ENCODE measurements around the gene HHIPL2.

The HHIPL2 gene
- 2.3 reads per million, percentile 5 among the genes with 10 or more reads in this experiment for total RNA-seq

DNA sequence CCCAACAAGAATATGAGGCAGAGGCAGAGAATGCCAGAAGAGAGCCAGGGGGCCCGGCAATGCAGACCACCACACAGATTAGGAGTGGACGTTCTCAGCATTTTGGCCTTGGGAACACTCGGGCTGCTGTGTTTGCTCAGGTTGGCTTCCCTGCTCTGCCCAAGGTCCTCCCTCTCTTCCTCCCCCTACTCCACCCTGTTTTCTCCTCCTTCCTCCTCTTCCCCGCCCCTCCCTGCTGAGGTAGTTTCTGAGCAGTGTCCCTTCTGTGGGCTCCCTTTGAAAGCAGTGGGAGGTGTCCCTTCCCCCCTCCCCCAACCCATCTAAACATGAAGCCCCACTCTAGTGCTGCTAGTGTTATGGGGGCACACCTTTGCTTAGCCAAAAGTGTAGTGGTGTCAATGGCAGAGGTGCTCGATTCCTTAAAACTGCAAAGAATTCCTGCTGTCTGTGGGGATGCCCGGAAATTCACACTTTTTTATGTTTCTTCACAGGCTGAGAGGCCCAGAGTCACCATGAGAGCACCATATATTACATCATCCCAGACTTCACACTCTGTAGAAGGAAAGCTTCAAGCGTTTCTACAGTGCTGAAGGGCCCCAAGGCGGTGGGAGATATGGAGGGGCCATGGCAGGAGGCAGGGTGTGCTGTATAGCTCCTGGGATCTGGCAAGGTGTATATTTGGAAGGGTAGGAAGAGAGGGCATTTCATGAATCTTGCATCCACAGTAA is at the start of gene HHIPL2:
TSS of gene HHIPL2 (minus strand) at position 161 of the 728 bp plus-strand sequence. CDS start at position 101, 60 bp downstream.
- no peak for DNase-seq

- DNase-seq, result no peak
These were observed 48.8 kb upstream of the HHIPL2 start for GRCh38 chr1:222596696-222597095.

- no peak for DNase-seq
These were observed 46.9 kb upstream of the HHIPL2 start for GRCh38 chr1:222594789-222595188.

GRCh38 chr1:222592171-222592570 is 44.3 kb upstream of the HHIPL2 start:
- DNase-seq, result no peak

DNA sequence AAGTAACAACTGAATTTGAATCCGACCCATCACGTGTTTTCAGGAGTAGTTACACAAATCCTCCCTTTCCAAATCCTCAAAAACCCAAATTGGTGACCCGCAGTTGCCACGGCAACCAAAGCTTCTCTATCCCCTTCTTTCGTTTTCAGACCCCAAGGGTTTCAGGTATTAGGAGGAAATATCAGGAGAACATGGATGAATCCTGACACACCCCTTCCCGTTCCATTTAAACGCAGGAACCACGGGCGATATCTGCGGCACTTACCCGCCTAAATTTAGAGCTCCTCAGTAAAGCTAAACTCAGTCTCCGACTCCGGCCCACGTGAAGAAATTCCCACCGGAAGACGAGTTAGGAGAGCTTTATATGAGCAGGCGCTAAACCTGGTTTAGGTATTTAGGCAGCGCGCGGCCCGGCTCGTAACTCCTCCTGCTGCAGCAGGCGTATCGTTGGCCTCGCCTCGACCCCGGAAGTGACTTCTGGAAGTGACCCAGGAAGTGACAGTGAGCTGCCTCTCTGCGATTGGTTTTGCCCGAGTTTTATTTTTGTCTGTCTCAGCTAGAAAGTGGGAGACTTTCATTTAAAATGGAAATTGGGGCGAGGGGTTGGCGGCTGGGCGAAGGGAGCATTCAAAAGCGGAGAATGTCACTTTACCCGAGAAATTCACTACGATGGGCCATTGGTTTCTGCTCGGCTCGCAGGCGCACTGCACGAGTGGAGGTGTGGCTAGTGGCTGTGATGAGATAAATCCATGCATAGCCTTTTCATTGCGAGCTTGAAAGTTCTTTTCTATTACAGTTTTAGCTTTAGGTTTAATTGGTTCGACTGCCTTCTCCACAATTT is 41.8 kb upstream of the HHIPL2 start, which contains the start of gene TAF1A:
TSS of gene TAF1A (minus strand) at position 472 of the 841 bp plus-strand sequence.
- peak; percentile 85 for DNase-seq

- no peak for DNase-seq
These were observed 40.2 kb upstream of the HHIPL2 start for GRCh38 chr1:222588135-222588534.

DNA sequence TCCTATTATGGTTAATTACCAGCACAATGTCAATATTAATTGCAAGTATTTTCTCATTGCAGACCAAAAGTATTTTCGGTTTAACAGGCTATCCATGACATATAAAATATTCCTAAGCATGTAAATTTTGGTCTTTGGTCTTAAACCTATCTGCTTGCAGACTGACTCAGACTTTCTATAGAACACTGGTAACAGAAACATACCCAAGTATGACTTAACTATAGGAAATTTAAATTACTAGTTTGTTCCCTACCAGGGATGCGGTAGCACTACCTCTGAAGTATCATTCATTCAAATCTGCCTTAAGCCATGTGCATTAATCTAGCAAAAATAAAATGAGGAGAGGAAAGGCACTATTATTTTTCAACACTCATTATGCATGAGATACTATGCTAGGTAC is 38.9 kb upstream of the HHIPL2 start:
- no peak for DNase-seq

- no peak for DNase-seq
These were observed 35.2 kb upstream of the HHIPL2 start for GRCh38 chr1:222583079-222583478.

GRCh38 chr1:222582099-222582774 is 34.3 kb upstream of the HHIPL2 start:
- DNase-seq, result no peak

DNA sequence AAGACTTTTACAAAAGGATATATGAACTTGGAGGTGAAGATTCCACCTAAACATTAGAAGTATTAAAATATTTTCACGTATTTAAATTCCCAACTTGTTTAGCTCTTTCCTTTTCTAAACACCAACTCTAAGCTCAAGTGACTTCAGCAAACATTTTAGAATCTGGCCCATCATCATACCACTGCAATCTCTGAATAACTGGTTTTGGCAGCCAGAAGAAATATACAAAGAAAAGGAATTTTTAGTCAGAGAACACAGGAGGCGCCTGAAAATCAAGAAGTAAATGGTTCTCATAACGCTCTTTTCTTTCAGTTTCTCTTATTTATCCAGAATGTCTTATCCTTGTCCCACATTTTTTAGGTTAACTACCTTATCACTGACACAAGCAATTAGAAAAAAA is 31.4 kb upstream of the HHIPL2 start:
- no peak for DNase-seq

DNA sequence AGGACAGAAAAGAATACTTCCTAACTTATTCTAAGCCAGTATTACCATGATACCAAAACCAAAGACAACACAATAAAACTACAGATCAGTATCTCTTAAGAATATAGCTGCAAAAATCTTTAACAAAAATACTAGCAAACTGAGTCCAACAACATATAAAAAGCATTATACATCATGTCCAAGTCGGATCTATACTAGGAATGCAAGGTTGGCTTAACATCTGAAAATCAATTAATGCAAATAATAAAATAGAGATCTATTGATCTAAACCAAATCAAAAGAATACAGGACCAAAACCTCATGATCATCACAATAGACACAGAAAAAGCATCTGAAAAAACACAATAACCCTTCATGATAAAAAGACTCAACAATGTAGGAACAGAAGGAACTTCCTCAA is 22.9 kb upstream of the HHIPL2 start:
- DNase-seq, result no peak

- DNase-seq, result no peak
These were observed 13.8 kb upstream of the HHIPL2 start for GRCh38 chr1:222561656-222562055.

DNA sequence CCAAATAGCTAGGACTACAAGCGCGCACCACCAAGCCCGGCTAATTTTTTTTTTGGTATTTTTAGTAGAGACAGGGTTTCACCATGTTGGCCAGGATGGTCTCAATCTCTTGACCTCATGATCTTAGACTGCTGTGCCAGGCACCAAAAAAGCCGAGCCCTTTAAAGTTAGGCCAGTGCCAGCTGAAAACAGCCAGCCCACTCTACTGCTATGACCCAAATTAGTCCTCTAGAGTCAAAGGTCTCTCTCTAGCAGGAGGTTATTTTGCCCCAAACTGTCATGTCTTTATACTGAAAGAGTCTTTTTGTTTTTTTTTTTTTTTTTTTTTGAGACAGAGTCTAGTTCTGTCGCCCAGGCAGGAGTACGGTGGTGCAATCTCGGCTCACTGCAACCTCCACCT is 9.7 kb upstream of the HHIPL2 start:
- DNase-seq, result no peak

DNA sequence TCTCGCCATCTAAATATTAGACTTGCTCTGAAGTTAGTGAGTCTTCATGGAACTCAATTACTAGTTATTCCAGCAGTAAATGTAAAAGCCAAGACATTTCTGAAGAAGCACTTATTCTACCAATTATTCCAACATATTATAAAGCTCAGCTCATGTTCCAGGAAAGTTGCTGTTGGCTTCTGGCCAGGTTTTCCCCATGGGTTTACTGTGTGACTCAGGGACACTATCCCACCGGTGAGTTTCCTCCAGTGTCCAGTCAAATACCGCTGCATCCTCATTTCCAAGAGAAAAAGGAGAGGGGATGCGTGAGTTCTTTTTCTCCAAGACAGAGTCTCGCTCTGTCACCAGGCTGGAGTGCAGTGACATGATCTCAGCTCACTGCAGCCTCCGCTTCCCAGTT is 9.2 kb upstream of the HHIPL2 start:
- no peak for DNase-seq

GRCh38 chr1:222555992-222556615 is 8.2 kb upstream of the HHIPL2 start:
- DNase-seq, result no peak

DNA sequence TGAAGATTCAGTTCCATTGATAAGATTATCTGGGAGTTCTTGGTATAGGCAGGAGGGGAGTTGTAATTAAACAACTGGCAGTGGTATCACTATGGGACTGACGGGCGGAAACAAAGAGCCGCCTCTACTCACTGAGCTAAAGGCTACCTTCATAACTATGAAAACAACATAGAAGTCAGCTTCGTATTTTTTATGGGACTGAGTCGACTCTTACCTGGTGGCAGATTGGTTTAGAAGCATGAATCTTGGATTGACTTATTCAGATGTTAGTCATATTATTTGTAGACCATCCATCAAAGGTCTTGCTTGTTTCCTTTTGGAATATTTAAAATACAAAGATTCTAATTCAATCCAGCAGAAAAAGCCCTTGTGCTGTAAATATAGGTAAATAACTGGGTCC is 6.3 kb upstream of the HHIPL2 start:
- DNase-seq, result no peak

- DNase-seq, result no peak
These were observed 5.0 kb upstream of the HHIPL2 start for GRCh38 chr1:222552882-222553281.

DNA sequence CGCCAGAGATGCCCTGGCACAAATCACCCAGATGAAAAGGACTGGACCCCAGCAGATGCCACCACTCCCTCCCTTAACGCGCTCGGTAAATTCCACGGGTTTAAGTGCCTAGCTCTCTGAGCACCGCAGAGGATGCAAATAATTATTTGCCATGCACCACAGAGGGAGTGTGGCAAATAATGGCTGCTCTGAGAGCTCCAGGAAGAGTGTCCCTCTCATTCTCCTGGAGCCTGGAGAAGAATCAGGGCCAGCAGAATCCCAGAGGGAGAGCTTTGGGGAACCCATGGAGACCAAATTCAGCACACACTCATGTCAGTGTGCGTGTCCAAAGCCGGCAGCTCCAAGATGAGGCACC is 667 bp downstream of the HHIPL2 start:
- no peak for DNase-seq

GRCh38 chr1:222546548-222547259 is 1.2 kb downstream of the HHIPL2 start:
- DNase-seq, result no peak

DNA sequence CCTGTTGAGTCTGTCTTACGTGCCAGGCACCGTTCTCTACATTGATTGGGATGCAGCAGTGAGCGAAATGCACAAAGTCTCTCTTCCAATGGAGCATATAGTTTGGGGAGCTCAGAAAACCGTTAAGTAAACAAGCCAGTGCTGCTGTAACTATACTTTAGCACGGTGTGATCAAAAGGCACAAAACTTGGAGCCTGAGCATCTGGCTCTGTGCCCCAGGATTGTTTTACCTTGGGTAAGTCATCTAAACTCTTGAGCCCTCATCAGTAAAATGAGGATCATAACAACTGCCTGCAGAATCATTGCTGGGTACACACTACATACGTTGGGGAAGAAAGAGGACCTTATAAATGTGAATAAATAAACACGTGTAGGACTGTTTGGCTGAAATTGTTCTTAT is 1.8 kb downstream of the HHIPL2 start:
- DNase-seq, result no peak

DNA sequence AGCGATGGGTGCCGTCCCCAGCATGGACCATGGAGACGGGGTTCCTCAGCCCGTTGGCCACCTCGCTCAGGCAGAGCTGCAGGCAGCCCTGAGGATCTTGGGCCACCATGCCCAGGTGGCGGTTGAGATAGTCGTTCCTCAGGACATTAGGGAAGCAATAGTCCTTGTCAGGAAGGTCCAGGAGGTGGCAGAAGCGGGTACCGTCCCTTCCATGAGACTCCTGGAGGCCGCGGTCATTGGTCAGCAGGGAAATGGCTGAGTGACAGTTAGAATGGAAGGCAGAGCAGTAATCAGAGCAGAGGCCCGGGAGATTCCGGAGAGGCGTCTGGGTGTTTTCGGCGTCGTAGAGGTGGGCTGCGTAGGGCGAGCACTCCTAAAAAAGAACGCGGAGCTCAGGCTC is 4.1 kb downstream of the HHIPL2 start:
- DNase-seq, result no peak

- DNase-seq, result no peak
These were observed 7.3 kb downstream of the HHIPL2 start for GRCh38 chr1:222540598-222540995.

All from effector CD4-positive, alpha-beta T cell (primary cell).